SU-DHL-6 (cell line): Measurements from ENCODE around the gene PDGFRA.

Experiments used
- CTCF ChIP-seq: fragments of 200-600 bp; sonication (generic); IDR thresholded peaks from one replicate; pipeline ENCODE4 v1.5.1; 2017; ENCODE audit warnings: antibody characterized with exemption, mild to moderate bottlenecking, low read length, moderate library complexity; ENCODE audit not compliant: insufficient read depth, poor library complexity, severe bottlenecking
- EZH2phosphoT487 ChIP-seq: fragments of 200-600 bp; sonication (generic), shearing (Covaris generic); conservative IDR thresholded peaks from 2 replicates; pipeline ENCODE4 v1.6.1; 2018; ENCODE audit warnings: mild to moderate bottlenecking, antibody characterized with exemption, low read length, moderate library complexity, mixed read lengths

GRCh38 chr4:54308110-54308509 is 79.0 kb downstream of the PDGFRA start:
- TF ChIP-seq CTCF (no peak), EZH2phosphoT487 (no peak)
